K562 (cell line): ENCODE data around the gene ZKSCAN3. TPM values are rescaled to one million over a fixed set of nuclear protein-coding genes. Genes with fewer than 3 reads are reported as not detected.

Source experiments
- CHCHD3 ChIP-seq: fragments of 250-450 bp; sonication (Bioruptor Pico); IDR thresholded peaks from 2 replicates; pipeline ENCODE4 v2.1.2; 2022; ENCODE audit warnings: mild to moderate bottlenecking
- DNMT1 ChIP-seq: fragments of 450-650 bp; IDR thresholded peaks from 2 replicates; pipeline ENCODE4 v1.6.1; 2016; ENCODE audit warnings: antibody characterized with exemption, mild to moderate bottlenecking
- HDAC3 ChIP-seq: fragments of 450-650 bp; IDR thresholded peaks from 2 replicates; pipeline ENCODE4 v1.6.1; 2018; ENCODE audit warnings: borderline replicate concordance, mild to moderate bottlenecking, moderate library complexity; ENCODE audit not compliant: partially characterized antibody
- HMBOX1 ChIP-seq: sonication (generic); IDR thresholded peaks from 2 replicates; pipeline ENCODE4 v1.6.1; 2016
- JUND ChIP-seq, 2 experiments: IDR thresholded peaks; 2 replicates in 1 of 2; 3 replicates in 1 of 2; pipeline ENCODE4 v1.6.1; 2011; ENCODE audit warnings: borderline replicate concordance in 2 of 2, low read depth in 2 of 2, low read length in 2 of 2, improper control_type of control experiment in 1 of 2, missing biosample characterization in 1 of 2, missing genetic modification characterization in 1 of 2, missing genetic modification reagents in 1 of 2
- KLF16 ChIP-seq: IDR thresholded peaks from 2 replicates; pipeline ENCODE4 v1.6.1; 2016; ENCODE audit warnings: antibody characterized with exemption
- POLR2AphosphoS5 ChIP-seq: IDR thresholded peaks from 2 replicates; pipeline ENCODE4 v1.6.1; 2011; ENCODE audit warnings: mild to moderate bottlenecking, low read depth, low read length, moderate library complexity; ENCODE audit not compliant: control insufficient read depth, insufficient read depth
- RCOR1 ChIP-seq, 2 experiments: IDR thresholded peaks; 2 replicates each; pipeline ENCODE4 v1.6.1; 2012; ENCODE audit warnings: low read depth in 2 of 2, low read length in 2 of 2, borderline replicate concordance in 1 of 2, improper control_type of control experiment in 1 of 2
- THAP12 ChIP-seq: fragments of 250-450 bp; sonication (Bioruptor Pico); IDR thresholded peaks from 2 replicates; pipeline ENCODE4 v1.9.0; 2021; ENCODE audit warnings: mild to moderate bottlenecking, inconsistent platforms
- THAP7 ChIP-seq: fragments of 250-450 bp; sonication (Bioruptor Pico); IDR thresholded peaks from 2 replicates; pipeline ENCODE4 v1.5.0; 2021
- THRA ChIP-seq: fragments of 450-650 bp; IDR thresholded peaks from 2 replicates; pipeline ENCODE4 v1.6.1; 2017; ENCODE audit warnings: mild to moderate bottlenecking, moderate library complexity
- TSC22D4 ChIP-seq: fragments of 450-650 bp; IDR thresholded peaks from 2 replicates; pipeline ENCODE4 v1.6.1; 2016; ENCODE audit warnings: missing genetic modification characterization, missing biosample characterization, control low read depth
- ZNF316 ChIP-seq: fragments of 450-650 bp; IDR thresholded peaks from 2 replicates; pipeline ENCODE4 v1.6.1; 2016
- ZNF347 ChIP-seq: fragments of 450-650 bp; formaldehyde crosslinking; IDR thresholded peaks from 2 replicates; pipeline ENCODE4 v1.4.0; 2020; ENCODE audit warnings: low read depth, mild to moderate bottlenecking, moderate library complexity
- ZNF609 ChIP-seq: sonication (generic); formaldehyde crosslinking; IDR thresholded peaks from 2 replicates; pipeline ENCODE4 v1.8.1; 2023; ENCODE audit warnings: missing genetic modification reagents, mild to moderate bottlenecking, borderline replicate concordance
- polyA plus RNA-seq, 8 experiments: library from polyadenylated mRNA; depleted of rRNA in 4 of 8; stranded (reverse) in 5 of 8; unstranded in 3 of 8; fragments of >200 nt; fragmentation: Nextera tagmentation in 2 of 8; fragmentation: Illumina TruSeq in 1 of 8; extraction: Ambion mirVana in 2 of 8; extraction: Trizol in 1 of 8; gene quantifications; 2 replicates each; pipeline versions ENCODE4 v1.2.1 to v1.2.3, GENCODE V29; 2011 to 2014; ENCODE audit warnings: inconsistent platforms in 1 of 8, missing spikeins in 1 of 8
- total RNA-seq, 7 experiments: library from RNA; depleted of rRNA in 6 of 7; stranded (reverse); fragments of >200 nt in 6 of 7; fragmentation: Illumina TruSeq in 2 of 7; extraction: Trizol in 2 of 7; gene quantifications; 2 replicates each; pipeline versions ENCODE4 v1.2.1 to v1.2.3, GENCODE V29; 2011 to 2021; ENCODE audit warnings: low replicate concordance in 1 of 7

The ZKSCAN3 gene
- total and polyA plus RNA-seq, 9 of the 15 experiments (the other 6 are each of a cell fraction or from before 2014, with no cell fraction given), result 3.0 to 12.4 (median 10.2) TPM

GRCh38 chr6:28336284-28337120 lies 13.2 kb upstream of the ZKSCAN3 start (continued):
- TF ChIP-seq RCOR1 (IDR thresholded peaks at IDR 0.05; ENCODE audit: borderline replicate concordance in 1 of 2, low read depth in 2 of 2, low read length in 2 of 2), result peak; percentile 67 to 75; a peak in 2 of 4 replicates
- no peak; the same call in 1 of the 2 replicates for TF ChIP-seq THRA
- peak; percentile 60; the same call in 1 of the 2 replicates for TF ChIP-seq JUND (IDR thresholded peaks at IDR 0.05; ENCODE audit: borderline replicate concordance, low read depth, low read length)
- TF ChIP-seq JUND (tag; IDR thresholded peaks at IDR 0.05; ENCODE audit: borderline replicate concordance, low read depth, low read length), result peak; percentile 84; the same call in 2 of the 3 replicates
- TF ChIP-seq ZNF347 (CRISPR knock-in tag), result peak; percentile 76; the same call in 1 of the 2 replicates
- TF ChIP-seq CHCHD3, result peak; percentile 48; the same call in 1 of the 2 replicates
- no peak for TF ChIP-seq THAP12
- peak; percentile 92 for TF ChIP-seq HMBOX1
- TF ChIP-seq HDAC3, result peak; percentile 60
- TF ChIP-seq TSC22D4 (tag), result no peak
- peak; percentile 70 for TF ChIP-seq POLR2AphosphoS5
- TF ChIP-seq THAP7, result no peak
- no peak for TF ChIP-seq ZNF316
- TF ChIP-seq ZNF609 (CRISPR knock-in tag), result no peak
- TF ChIP-seq DNMT1, result 0 out of 2 replicates have a peak, but pooled peaks have one; percentile 22
- 0 out of 2 replicates have a peak, but pooled peaks have one; percentile 59 for TF ChIP-seq KLF16
